Superior temporal gyrus (tissue), 1 donor: ENCODE measurements around the gene MGAT5.
"Not testable (repeated sequence)": the region's sequence is repeated elsewhere in the genome, so short reads cannot be mapped to it uniquely, and the experiment has no call there.

Source experiments
- DNase-seq: peaks from one replicate; pipeline ENCODE4 v3.0.0-alpha.2; 2016; ENCODE audit errors: extremely low spot score

The MGAT5 gene

DNA sequence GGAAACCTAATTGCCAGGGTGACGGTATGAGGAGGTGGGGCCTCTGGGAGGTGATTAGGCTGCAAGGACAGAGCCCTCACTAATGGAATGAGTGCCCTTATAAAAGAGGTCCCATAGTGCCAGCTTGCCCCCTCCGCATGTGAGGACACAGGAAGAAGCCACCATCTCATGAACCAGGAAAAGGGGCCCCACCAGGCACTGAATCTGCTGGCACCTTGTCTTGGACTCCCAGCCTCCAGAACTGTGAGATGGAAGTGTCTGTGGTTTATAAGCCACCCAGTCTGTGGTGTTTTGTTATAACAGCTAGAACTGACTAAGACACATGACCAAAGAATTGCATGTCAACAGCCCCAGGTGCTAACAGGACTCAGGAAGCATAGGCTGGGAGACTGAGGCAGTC, 214.3 kb downstream of the MGAT5 start:
- DNase-seq, result no peak

- DNase-seq, result no peak
These were observed 214.9 kb downstream of the MGAT5 start for GRCh38 chr2:134468776-134469175.

GRCh38 chr2:134469516-134470115, 215.7 kb downstream of the MGAT5 start:
- DNase-seq, result no peak

- DNase-seq, result no peak
These were observed 216.8 kb downstream of the MGAT5 start for GRCh38 chr2:134470561-134471168.

DNA sequence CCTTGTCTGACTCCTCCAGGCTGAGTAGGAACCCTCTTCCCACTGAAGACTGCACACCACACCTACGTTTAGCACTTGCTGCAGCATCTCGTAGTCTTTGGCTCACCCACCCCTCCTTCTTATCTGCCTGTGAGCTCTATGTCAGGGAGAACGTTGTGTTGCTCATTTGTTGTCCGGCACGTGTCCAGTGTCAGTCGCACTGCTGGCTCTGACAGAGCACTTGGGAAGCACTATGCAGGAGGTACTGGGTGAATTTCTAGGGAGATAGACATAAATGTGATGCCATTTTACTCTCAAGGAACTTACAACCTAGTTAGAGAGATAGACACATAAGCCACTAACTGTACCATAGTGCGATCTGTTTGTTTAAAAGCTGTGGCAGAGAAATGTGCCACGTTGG, 223.1 kb downstream of the MGAT5 start:
- not testable (repeated sequence) for DNase-seq

DNA sequence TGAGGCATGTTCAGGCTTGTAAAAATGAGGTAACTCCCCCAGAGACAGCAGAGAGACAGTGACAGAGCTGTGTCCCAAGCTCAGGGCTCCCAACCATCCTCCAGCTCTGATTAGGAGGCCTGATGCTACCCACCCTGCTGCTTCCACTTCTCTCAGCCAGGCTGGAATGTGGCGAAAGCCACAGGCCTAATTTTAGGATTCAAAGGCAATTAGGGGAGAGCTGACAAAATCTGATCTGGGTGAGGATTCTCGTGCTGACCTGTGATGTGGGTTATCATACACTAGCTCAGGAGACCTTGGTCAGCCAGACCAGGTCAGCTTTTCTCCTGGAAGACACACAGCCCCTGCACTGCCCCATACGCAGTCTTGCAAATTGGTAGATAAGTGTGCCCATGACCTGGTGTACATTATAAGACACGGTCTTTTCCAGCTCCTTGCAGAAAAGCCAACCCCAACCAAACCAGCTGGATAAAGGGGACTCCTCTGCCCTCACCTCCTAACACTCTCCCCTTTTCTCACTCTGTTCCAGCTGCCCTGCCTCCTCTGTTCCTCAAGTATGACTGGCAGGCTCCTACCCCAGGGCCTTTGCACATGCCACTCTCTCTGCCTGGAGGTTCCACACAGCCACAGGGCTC, 225.9 kb downstream of the MGAT5 start:
- DNase-seq, result no peak

- no peak for DNase-seq
These were observed 228.4 kb downstream of the MGAT5 start for GRCh38 chr2:134482131-134482723.

DNA sequence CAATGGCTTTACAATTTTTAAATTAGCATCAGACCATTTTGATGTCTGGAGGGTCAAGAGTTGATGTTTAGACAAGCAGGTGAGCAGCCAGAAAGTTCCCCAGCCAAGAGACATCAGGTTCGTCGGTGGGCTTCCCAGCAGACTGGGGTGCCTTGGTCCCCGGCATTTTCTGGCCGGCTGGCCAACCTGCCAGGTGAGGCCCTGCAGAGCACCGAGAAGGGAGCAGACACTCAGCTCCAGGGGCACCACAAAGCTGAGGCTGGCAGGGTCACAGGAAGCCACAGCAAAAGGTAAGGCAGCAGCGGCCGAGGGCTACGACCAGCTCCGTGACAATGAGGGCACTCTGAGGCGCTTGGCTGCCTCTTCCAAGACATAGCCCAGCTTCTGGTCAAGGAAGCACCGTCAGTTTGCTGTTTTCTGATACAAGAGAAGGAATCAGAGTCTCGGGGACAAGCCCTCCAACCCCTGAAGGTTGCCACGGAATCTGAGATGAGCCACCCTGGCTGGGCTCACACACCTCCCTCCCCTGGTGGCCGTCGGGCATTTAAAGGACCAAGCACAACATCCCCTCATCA, 229.0 kb downstream of the MGAT5 start:
- no peak for DNase-seq

DNA sequence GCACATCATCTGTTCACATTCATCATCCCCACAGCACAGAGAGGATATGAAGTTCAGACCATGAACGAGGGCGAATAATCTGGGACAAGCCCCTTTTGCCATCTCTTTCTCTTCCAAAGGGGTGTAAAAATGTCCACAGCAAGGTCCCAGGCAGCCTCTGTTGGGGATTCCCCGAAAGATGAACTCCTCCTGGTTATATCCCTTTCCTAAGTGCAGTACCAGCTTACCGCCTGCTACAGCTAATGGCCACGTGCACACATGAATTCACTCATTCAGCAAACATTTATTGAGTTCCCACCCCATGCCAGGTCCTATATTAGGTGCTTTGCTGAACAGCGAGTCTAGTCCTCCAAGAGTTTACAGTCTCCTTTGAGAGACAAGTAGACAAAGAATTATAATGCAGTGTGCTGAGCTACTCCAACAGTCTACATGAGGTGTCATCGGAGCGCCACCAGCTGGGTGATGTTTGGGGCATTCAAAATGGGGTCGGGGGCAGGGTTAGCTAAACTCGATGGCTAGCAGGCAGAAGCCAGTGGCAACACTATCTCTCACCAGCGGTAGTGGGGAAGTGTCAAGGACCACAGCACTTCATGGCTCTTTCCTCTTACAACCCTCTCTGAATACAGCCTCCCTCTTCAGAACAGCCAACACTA, 236.0 kb downstream of the MGAT5 start:
- DNase-seq, result no peak

GRCh38 chr2:134490559-134490958, 236.7 kb downstream of the MGAT5 start:
- no peak for DNase-seq

GRCh38 chr2:134491022-134491421, 237.2 kb downstream of the MGAT5 start:
- DNase-seq, result no peak

DNA sequence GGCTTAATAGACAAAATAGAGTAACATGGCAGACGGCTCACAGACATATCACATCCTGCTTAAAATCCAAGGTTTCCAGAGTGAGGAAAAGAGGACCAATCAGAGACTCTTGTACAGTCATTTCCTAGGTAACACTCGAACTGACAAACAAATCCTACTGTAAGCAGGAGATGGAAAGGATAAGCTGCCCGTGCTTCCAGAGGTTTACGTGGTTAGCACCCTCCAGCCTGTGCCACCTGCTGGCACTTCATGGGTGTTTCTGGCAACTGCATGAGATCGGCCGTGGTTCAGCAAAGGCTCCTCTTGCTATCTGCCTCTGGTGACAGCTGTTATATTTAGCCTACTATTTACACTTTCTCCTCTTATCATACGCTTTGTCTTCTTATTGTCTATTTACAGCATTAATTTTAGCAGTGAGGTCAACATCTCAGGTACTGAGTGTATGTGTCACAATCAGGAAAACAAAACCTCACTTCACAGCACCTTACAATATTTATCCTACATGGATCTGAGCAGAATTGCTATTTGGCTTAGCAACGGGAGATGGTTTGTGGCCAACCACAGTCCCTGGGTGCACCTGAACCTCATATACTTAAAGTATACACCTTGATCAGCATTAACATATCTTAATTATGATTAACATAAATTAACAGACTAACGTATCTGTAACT, 238.0 kb downstream of the MGAT5 start:
- no peak for DNase-seq

DNA sequence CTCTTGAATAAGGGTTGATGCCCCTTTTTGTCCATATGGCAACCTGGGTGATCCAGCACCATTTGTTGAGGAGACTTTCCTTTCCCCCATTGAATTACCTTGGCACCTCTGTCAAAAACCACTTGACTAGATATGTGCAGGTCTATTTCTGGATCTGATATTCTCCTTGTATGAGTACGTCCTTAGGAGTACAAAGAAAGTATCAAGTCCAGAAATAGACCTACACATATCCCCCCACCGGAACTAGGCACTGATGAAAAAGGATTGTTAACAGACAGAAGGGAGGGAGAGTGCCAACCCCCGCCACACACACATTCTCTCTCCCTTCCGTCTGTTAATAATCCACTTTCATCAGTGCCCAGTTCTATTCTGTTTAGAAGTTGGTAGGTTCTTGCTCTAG, 239.9 kb downstream of the MGAT5 start:
- DNase-seq, result no peak

GRCh38 chr2:134498654-134499053, 244.8 kb downstream of the MGAT5 start:
- no peak for DNase-seq

DNA sequence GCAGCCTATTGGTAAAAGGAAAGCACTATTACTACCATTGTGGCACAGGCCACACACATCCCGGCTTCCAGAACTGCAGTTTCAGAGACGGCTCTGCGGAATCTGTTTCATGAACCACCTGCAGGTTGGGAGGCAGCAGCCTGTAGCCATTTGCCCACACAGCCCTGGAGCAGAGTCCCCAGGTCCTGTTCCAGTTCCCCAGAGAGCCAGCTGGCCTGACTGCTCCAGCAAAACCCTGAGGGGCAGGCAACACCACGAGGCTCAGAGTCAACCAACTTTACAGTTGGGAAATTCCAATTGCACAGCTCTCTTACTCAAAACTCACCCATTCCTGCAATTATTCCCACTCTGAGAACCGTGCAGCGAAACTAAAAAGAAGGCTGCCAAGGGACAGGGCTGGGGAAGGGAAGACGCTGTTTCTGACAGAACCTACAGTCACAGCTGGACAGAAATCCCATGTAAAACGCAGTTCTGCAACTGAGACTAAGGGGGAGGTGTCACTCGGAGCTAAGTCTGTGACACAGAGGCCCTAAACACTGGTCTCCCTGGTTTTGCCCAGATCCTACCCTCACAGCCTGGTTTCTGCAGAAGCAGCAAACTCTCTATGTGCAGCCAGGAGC, 245.5 kb downstream of the MGAT5 start:
- DNase-seq, result no peak

GRCh38 chr2:134500211-134500935, 246.5 kb downstream of the MGAT5 start:
- DNase-seq, result no peak

DNA sequence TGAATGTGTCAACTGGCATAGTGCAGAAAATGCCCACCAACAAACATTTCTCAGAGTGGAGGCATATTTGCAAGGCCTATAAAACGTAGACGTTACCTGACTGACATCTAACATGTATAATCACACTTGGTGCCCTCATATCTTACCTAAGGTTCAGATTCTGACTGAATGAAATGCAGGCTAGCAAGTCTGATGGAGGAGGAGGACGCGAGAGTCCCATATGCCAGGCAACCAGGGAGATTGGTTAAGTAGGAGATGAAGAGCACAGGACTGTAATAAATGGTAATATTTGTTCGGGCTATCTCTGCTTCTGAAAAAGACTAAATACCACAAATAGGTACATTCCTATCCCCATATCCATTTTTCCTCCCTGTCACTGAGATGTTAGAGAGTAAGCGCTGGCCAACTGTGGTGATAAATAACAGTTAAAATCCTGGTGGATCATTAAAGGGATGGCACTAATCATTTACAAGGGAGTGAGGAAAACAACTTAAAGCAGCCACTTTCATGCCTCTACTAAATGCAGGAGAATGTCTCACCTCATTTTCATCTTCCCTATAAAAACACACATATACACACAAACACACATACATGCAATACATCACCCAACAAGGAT, 247.7 kb downstream of the MGAT5 start:
- no peak for DNase-seq

DNA sequence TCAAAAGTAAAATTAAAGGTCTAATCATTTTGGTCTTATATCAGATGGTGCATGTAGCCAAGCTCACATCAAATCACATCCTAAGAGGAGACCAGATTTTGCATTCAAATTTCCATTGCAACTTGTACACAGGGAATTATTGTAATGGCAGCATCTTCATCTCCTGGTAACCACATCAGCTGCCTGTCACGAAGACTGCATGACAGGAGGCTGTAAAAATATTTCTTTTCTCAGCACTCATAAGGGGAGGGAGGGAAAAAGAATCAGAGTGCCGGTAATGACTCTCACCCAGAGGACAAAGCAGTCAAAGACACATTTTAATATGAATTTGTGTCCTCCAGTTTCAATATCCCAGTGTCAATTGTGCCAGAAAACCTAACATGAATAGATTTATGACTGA, 248.2 kb downstream of the MGAT5 start:
- no peak for DNase-seq
